VCaP (cell line): Measurements from ENCODE around the gene PLPP3.
A peak's percentile ranks its signal among the peaks of the same experiment; 100 is the strongest.

Source experiments
- H3K27ac ChIP-seq: fragments of 450-650 bp; 2 replicates; pipeline ENCODE4 v1.5.1; 2017
- TF ChIP-seq, protein P1 (sequence below): fragments of 450-650 bp; conservative IDR thresholded peaks from 2 replicates; pipeline ENCODE4 v1.5.1; 2017; ENCODE audit warnings: mild to moderate bottlenecking, moderate library complexity

The PLPP3 gene

GRCh38 chr1:56481140-56481694 is 98.1 kb downstream of the PLPP3 start:
- TF ChIP-seq, protein P1, sequence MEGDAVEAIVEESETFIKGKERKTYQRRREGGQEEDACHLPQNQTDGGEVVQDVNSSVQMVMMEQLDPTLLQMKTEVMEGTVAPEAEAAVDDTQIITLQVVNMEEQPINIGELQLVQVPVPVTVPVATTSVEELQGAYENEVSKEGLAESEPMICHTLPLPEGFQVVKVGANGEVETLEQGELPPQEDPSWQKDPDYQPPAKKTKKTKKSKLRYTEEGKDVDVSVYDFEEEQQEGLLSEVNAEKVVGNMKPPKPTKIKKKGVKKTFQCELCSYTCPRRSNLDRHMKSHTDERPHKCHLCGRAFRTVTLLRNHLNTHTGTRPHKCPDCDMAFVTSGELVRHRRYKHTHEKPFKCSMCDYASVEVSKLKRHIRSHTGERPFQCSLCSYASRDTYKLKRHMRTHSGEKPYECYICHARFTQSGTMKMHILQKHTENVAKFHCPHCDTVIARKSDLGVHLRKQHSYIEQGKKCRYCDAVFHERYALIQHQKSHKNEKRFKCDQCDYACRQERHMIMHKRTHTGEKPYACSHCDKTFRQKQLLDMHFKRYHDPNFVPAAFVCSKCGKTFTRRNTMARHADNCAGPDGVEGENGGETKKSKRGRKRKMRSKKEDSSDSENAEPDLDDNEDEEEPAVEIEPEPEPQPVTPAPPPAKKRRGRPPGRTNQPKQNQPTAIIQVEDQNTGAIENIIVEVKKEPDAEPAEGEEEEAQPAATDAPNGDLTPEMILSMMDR: no peak

DNA sequence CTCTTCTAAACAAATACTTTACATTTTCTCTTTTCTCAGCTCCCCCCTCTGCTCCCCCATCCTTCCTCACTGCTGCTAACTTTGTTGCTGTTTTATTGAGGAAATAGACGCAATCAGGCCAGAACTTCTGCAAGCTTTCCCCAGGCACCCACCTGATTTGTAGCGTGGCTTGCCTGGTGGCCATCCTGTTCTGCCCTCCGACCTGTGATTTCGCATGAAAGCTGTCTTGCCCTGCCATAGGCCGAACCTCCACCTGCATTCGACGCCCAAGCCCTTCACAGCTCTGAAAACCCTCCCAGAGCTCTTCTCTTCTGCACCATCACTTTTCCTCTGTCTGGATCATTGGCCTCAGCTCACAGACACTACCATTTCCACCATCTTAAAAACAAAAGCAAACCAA is 100.6 kb downstream of the PLPP3 start:
- TF ChIP-seq, protein P1: no peak
- no peak overlapping the region for H3K27ac ChIP-seq

More at GRCh38 chr1:56481140-56481694, 98.1 kb downstream of the PLPP3 start:
- H3K27ac ChIP-seq: no peak overlapping the region

GRCh38 chr1:56477164-56478111 is 101.9 kb downstream of the PLPP3 start:
- peak overlapping the region; percentile 65; the same call in 1 of the 2 replicates for H3K27ac ChIP-seq
- TF ChIP-seq, protein P1: no peak

- TF ChIP-seq, protein P1: no peak
- H3K27ac ChIP-seq: no peak overlapping the region
Observed at GRCh38 chr1:56473582-56474270, 105.6 kb downstream of the PLPP3 start.

DNA sequence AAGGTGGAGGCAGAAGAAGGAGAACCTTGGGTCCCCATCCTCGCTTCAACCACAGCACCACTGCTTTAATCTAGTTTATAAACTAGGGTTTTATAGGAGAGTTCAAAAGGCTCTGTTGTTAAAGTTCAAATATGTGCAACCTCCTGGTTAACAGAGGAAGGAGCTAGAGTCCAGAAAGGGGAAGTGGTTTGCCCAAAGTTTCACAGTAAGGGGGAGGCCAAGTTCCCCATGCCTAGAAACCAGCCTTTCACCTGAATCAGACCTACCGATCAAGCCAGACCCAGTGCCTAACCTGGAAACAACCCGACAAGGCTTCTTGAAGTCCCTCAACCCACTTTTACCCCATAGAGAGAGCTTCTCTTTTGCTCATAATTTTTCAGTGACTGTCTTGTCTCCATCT is 106.5 kb downstream of the PLPP3 start:
- TF ChIP-seq, protein P1: no peak

GRCh38 chr1:56469640-56470371 is 109.6 kb downstream of the PLPP3 start:
- TF ChIP-seq, protein P1: no peak
- H3K27ac ChIP-seq: no peak overlapping the region

More for the DNA sequence above, 106.5 kb downstream of the PLPP3 start:
- H3K27ac ChIP-seq: no peak overlapping the region
